GM12891 (cell line): ENCODE measurements around the gene HMGB1. TPM values are rescaled to one million over a fixed set of nuclear protein-coding genes. Genes with fewer than 3 reads are reported as not detected.

ENCODE experiments used
- DNase-seq: peaks from one replicate; pipeline ENCODE4 v3.0.0; 2011; ENCODE audit warnings: low spot score; ENCODE audit not compliant: insufficient read length
- FAIRE-seq: peaks from 2 replicates; lab custom pipeline; 2011; peaks lifted over from hg19 to GRCh38; lab: Jason Lieb, UNC
- PAX5 ChIP-seq: IDR thresholded peaks from 2 replicates; pipeline ENCODE4 v1.6.1; 2011; ENCODE audit warnings: low read length, moderate library complexity, mild to moderate bottlenecking; ENCODE audit not compliant: insufficient read depth, severe bottlenecking
- POLR2A ChIP-seq: IDR thresholded peaks from 2 replicates; pipeline ENCODE4 v1.6.1; 2011; ENCODE audit warnings: low read depth, low read length, control low read depth
- POLR2AphosphoS5 ChIP-seq: IDR thresholded peaks from 2 replicates; pipeline ENCODE4 v1.6.1; 2011; ENCODE audit warnings: low read depth, low read length, control low read depth
- POU2F2 ChIP-seq: IDR thresholded peaks from 2 replicates; pipeline ENCODE4 v1.6.1; 2011; ENCODE audit warnings: low read depth, mild to moderate bottlenecking, control low read depth, low read length, moderate library complexity
- SPI1 ChIP-seq: IDR thresholded peaks from 2 replicates; pipeline ENCODE4 v1.6.1; 2011; ENCODE audit warnings: low read depth, low read length, control low read depth
- TAF1 ChIP-seq: IDR thresholded peaks from 2 replicates; pipeline ENCODE4 v1.6.1; 2011; ENCODE audit warnings: low read depth, low read length, control low read depth
- polyA plus RNA-seq: library from polyadenylated mRNA; unstranded; fragments of >200 nt; gene quantifications from one replicate; pipeline ENCODE4 v1.2.1, GENCODE V29; 2012; ENCODE audit warnings: low read depth, missing spikeins, inconsistent platforms; ENCODE audit not compliant: missing spikeins

The HMGB1 gene
- 428 TPM for polyA plus RNA-seq

GRCh38 chr13:30465593-30466357 is at the start of gene HMGB1:
Gene HMGB1, minus strand, starts transcription at chr13:30465936. Its CDS starts 2,256 bp downstream, at chr13:30463680.
- TF ChIP-seq POU2F2 = peak; percentile 11; the same call in 1 of the 2 replicates
- TF ChIP-seq PAX5 = no peak
- no peak for TF ChIP-seq SPI1
- TF ChIP-seq TAF1 = peak; percentile 81
- TF ChIP-seq POLR2A = peak; percentile 83
- peak; percentile 93 for TF ChIP-seq POLR2AphosphoS5
- FAIRE-seq = peak; percentile 100

GRCh38 chr13:30510811-30511371 is 45.2 kb upstream of the HMGB1 start:
- DNase-seq (no peak), FAIRE-seq (no peak)
- TF ChIP-seq POLR2AphosphoS5 (no peak), PAX5 (no peak), POU2F2 (no peak), POLR2A (no peak), SPI1 (no peak), TAF1 (no peak)

More at GRCh38 chr13:30465593-30466357, at the start of gene HMGB1:
- peak; percentile 74 for DNase-seq

- FAIRE-seq = no peak
- TF ChIP-seq SPI1 = no peak
- no peak for TF ChIP-seq PAX5
- TF ChIP-seq POU2F2 = no peak
- no peak for TF ChIP-seq TAF1
- no peak for TF ChIP-seq POLR2A
- no peak for TF ChIP-seq POLR2AphosphoS5
- DNase-seq = no peak
Measured at GRCh38 chr13:30510091-30510490, 44.4 kb upstream of the HMGB1 start.

- TF ChIP-seq SPI1 = no peak
- TF ChIP-seq TAF1 = no peak
- no peak for TF ChIP-seq POLR2AphosphoS5
- no peak for TF ChIP-seq PAX5
- TF ChIP-seq POU2F2 = no peak
- no peak for TF ChIP-seq POLR2A
- FAIRE-seq = no peak
Measured at GRCh38 chr13:30509254-30510050, 43.7 kb upstream of the HMGB1 start.

GRCh38 chr13:30504081-30504480 is 38.3 kb upstream of the HMGB1 start:
- TF ChIP-seq POU2F2 (no peak), TAF1 (no peak), POLR2AphosphoS5 (no peak), POLR2A (no peak), SPI1 (no peak), PAX5 (no peak)
- DNase-seq = peak; percentile 28
- peak; percentile 71 for FAIRE-seq

More at GRCh38 chr13:30509254-30510050, 43.7 kb upstream of the HMGB1 start:
- no peak for DNase-seq

- no peak for TF ChIP-seq PAX5
- no peak for TF ChIP-seq POLR2A
- TF ChIP-seq POLR2AphosphoS5 = no peak
- no peak for TF ChIP-seq SPI1
- TF ChIP-seq POU2F2 = no peak
- TF ChIP-seq TAF1 = no peak
- FAIRE-seq = no peak
- no peak for DNase-seq
Measured at GRCh38 chr13:30502237-30502636, 36.5 kb upstream of the HMGB1 start.

- DNase-seq = no peak
- FAIRE-seq = peak; percentile 48
- TF ChIP-seq POLR2A (no peak), SPI1 (0 out of 2 replicates have a peak, but pooled peaks have one; percentile 12), POU2F2 (no peak)
Measured at GRCh38 chr13:30499338-30499737, 33.6 kb upstream of the HMGB1 start.

- FAIRE-seq (peak; percentile 45), DNase-seq (no peak)
- TF ChIP-seq POU2F2 (no peak), POLR2A (no peak), POLR2AphosphoS5 (no peak), TAF1 (no peak)
Measured at GRCh38 chr13:30496147-30496546, 30.4 kb upstream of the HMGB1 start.

GRCh38 chr13:30495746-30496145 is 30.0 kb upstream of the HMGB1 start:
- no peak for TF ChIP-seq POLR2AphosphoS5
- TF ChIP-seq PAX5 = no peak
- TF ChIP-seq TAF1 = no peak
- no peak for TF ChIP-seq POLR2A
- FAIRE-seq (no peak), DNase-seq (no peak)
